Activated gamma-delta T cell (primary cell): ENCODE data around the gene CSTA.
"Not testable (repeated sequence)": the region's sequence is repeated elsewhere in the genome, so short reads cannot be mapped to it uniquely, and the experiment has no call there.

Source experiments
- DNase-seq: peaks from one replicate; lab custom pipeline; 2025; lab: John Stamatoyannopoulos, UW

CSTA gene

DNA sequence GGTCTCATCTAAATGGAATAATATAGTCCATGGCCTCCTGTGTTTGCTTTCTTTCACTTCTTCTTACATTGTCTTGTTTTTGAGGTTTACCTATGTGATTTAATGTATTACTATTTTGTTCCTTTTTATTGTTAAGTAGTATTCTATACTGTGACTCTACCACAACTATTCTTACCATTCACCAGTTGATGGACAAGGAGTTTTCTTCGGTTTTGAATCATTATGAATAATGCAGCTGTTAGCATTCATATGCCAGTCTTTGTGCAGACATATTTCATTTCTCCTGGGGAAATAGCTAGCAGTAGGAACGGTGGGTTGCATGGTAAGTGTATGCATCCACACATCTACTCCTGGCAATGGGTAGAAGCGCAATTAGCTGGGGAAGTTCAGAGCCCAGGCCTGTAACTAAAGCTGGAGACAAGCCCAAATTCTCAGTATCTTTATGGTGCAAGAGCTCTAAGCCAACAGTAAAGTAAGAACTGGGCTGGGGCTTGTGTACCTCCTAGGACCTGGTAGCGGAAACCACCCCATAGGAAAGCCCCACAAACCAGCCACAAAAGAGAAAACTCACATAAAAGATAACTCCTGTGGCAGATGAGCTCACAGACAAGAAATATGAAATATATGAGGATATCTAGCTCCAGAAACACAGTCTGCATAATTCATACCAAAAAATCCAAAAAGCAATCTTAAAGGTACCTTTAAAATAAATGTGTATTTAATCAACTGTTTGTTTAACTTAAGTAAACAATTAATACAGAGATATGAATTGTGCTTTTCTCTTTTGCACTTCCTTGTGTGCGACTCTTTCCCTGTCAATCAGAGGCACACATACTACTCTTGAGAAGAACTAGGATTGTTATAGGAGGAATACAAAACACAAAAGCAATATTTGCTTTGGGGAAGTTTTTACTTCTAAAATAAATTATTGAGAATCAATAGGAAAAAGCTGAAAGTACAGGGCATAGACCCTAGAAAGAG is 2.7 kb upstream of the CSTA start:
- no peak for DNase-seq

DNA sequence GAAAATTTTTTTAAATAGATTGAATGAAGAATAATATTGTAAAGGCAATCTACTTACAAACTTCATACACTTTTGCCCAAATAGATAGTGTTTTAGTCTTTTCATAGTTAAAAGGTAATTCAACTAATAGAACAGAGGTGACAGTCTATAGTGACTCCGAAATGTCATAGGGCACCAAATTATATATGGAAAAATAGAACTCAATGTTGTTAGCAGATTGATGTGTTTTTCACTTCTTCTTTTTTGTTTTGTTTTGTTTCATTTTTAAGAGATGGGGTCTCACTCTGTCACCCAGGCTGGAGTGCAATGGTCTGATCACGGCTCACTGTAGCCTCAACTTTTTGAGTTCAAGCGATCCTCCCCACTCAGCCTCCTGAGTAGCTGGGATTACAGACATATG is 721 bp downstream of the CSTA start:
- no peak for DNase-seq

DNA sequence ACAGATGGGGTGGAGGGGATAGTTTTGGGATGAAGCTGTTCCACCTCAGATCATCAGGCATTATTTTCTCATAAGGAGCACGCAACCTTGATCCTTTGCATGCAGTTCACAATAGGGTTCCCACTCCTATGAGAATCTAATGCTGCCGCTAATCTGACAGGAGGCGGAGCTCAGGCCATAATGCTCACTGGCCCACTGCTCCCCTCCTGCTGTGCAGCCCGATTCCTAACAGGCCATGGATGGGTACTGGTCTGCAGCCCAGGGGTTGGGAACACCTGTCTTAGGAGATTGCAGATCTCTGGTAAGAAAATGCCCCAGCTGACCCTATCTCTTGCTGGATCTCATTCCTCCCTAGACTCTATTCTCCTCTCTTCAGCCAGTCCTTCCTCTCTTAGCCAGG is 6.8 kb downstream of the CSTA start:
- DNase-seq = no peak

DNA sequence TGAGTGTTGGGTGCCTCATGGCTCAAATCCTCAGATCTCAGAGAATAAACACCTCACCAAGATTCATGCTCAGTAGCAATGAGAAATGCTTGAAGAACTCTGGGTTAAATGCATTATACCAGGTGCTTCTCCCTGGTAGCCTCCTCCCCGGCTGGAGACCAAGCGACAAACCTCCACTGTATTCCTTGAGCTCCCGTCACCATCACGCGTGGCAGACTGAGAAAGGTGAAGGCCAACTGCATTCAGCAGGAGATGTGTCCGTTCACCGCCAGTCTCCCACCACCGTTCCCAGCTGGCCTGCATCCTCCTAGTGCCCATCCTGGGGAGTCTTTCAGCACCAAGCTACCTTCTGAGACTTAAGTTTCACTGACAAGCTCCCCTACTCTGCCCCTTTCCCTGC is 7.5 kb downstream of the CSTA start:
- no peak for DNase-seq

DNA sequence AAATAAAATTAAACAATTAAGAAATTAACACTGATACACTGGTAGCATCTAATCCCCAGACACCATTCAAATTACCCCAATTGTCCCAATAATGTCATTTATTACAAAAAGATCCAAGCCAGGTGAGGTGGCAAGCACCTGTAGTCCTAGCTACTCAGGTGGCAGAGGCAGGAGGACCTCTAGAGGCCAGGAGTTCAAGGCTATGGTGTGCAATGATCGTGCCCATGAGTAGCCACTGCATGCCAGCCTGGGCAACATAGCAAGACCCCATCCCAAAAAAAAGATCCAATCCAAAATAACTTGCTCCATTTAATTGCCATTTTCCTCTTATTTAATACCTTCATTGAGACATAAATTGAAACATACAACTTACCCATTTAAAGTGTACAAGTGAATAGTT is 17.8 kb downstream of the CSTA start:
- DNase-seq = no peak

DNA sequence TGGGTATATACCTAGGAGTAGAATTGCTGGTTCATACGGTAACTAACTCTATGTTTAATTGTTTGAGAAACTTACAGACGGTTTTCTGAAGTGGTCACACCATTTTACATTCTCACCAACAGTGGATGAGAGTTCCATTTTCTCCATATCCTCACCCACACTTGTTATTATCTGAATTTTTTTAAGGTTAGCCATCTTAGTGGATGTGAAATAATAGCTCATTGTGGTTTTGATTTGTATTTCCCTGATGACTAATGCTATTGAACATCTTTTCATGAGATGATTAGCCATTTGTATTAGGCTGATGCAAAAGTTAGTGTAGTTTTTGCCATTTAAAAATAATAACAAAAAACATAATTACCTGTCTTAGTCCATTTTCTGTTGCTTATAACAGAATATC is 18.6 kb downstream of the CSTA start:
- no peak for DNase-seq

DNA sequence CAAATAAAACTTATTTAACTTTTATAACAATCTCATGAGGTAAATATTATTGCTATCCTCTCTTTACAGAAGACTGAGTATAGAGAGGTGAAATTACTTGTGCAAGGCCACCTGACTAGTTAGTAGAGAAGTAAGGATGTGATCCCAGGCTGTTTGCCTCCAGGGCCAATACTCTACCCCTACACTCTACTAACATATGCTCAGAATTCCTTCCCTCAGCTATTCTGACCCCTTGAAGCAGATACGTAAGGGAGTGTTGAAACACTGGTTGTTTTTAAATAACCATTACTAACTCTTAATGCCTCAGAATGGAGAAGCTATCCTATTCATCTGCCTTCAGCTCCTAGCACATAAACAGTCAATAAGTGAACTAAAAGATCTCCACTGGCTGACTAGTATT is 24.1 kb downstream of the CSTA start:
- no peak for DNase-seq

DNA sequence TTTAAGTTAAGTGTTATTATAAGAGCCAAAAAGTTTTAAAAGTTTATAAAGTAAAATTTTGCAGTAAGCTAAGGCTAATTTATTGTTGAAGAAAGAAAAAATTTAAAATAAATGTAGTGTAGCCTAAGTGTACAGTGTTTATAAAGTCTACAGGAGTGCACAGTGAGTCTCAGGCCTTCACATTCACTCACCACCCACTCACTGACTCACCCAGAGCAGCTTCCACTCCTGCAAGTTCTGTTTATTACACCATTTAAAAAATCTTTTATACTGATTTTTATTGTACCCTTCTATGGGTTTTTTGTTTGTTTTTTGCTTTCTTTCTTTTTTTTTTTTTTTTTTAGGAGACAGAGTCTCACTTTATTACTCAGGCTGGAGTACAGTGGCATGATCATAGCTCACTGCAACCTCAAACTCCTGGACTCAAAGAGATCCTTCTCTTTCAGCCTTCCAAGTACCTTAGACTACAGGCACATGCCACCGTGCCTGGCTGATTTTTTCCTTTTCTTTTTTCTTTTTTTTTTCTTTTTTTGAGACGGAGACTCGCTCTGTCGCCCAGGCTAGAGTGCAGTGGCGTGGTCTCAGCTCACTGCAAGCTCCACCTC is 25.9 kb downstream of the CSTA start:
- no peak for DNase-seq

DNA sequence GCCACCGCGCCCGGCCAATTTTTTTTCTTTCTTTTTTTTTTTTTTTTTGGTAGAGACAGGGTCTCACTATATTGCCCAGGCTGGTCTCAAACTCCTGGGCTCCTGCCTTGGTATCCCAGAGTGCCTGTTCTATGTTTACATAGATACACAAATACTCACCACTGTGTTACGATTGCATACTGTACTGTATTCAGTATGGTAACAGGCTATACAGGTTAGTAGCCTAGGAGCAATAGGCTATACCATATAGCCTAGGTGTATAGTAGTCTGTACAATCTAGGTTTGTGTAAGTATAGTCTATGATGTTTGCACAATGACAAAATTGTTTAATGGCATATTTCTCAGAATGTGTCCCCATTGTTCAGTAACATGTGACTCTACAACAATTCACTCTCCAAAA is 26.6 kb downstream of the CSTA start:
- DNase-seq = no peak

DNA sequence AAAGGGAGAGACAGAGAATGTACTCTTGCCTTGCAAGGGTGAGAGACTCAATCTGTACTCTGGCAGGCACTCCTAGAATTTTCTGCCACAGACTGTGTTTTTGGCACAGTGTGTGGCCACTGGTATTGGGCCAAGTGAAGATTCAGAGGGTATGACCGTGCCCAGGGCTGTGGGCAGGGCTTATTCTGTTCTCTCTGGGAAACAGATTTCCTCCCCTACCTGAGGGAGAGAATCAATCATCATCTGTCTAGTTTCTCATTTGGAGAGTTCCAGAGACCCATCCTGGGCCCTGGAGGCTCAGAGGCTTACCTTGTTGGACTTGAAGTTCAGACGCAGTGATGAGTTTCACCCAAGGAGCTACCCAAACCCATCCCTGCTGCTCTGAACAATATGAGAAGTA is 28.2 kb downstream of the CSTA start:
- no peak for DNase-seq

DNA sequence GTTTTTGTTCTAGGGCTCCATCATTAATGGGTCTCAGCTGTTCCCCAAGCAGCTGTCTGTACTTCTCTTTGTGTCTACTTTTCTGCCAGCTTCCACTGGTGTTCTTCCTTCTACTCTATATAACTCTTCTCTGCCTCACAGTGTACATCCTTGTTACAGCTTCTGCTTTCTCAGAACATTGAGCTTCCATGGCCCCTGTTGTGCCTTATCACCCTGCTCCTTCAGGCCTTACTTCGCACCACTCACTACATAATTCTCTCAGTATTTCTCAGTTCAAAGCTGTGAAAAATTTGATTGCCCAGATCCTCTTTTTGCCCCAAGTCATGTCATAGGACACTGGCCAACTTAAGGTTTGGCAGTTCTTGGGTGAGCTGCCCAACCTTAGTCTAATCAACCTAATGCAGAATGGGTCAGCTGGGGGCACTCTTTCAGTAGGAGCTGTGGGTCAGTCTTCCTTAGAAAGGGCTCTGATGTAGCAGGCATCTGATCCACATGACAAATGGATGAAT is 28.9 kb downstream of the CSTA start:
- DNase-seq = no peak

DNA sequence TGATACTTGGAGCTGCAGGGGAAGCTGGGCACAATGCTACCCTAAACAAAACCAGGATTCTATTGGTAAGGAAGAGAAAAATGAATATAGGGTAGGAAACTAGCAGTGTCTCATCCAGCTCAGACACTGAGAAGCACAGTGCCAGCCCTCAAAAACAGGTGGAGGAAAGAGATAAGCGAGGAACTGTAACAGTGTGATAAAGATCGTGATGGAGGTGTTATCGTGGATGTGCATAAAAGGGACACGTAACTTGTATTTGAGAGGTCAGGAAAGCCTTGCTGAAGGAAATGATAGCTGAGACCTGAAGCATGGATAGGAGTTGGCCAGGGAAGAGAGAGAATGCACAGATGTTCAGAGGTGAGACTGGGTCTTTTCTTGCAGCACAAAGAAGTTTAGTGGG is 30.6 kb downstream of the CSTA start:
- DNase-seq = no peak

DNA sequence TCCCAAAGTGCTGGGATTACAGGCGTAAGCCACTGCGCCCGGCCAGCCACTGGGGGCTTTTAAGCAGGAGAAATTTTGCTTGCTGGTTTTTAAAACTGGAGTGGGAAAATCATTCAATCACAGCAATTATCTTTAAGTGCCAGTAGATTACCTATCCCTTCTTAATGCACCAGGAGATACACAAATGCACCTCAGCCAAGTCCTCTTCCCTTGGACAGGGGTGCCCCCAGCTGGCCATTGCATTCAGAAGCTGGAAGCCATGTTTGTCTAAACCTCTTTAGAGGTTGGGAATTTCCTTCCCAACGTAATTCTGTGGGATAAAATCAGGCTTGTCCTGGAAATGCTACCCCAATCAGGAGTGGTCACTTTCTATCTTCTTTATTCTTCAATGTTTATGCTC is 31.4 kb downstream of the CSTA start:
- no peak for DNase-seq

DNA sequence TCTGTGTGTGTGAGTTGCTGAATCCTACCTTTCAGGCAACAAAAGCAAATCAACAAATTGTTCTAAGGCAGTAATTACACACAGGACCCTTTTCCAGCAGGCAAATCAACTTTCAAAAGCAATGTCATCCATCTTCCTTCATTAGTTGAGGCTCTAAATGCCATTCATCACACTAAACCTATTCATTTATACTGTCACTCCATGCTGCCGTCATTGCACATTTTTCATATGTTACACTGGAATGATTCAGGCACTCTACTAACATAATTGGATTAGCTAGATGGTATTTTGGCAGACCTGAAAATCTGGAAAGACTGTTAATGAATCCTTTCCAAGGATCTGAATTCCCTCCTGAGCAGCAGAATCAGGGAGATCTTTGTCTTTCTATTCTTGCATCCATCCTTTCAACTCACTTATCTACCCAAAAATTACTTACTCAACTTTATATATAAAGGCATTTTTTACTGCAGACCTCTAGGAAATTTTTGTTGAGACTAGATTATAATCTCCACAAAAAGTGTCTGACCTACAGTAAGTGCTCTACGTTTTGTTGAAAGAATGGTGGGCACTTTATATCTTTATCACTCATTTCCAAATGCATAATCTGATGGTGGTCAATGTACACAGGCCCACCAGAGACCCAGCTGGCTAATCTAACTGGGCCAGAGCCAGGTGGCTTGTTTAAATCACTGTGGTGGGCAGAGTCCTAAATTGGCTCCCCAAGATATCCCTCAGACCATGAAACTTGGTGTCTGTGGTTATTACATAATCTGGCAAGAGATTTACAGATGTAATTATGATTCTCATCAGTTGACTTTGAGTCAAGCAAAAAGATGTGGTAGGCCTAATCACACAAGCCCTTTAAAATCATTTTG is 33.0 kb downstream of the CSTA start:
- DNase-seq = no peak

DNA sequence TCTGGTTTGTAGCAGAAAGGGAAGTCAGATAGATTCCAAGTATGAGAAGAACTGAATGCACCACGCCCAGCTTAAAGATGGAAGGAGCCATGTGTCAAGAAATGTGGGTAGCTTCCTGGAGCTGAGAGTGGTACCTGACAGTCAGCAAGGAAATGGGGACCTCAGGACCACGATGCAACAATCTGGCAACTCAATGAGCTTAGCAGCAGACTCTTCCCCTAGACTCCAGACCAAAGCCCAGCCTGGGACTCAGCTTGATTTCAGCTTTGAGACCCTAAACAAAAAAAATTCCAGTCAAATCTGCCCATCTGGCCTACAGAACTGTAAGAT is 33.6 kb downstream of the CSTA start:
- no peak for DNase-seq

DNA sequence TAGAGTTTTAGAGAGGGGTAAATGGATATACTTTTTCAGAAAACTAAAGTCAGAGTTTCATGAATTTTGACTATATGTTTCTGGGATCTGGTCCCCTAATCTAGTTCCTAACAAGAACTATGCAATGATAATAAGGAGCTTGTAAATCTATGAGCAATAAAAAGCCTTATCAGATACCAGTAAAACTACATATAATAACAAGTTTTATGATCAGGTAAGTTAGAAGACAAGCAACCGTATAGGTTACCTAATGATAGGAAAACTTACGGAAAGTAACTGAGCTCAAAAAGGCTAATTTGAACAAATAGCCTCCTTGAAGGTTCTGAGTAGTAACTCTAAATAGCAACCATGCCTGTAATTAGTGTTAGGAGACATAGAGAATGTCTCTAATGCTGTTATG is 37.0 kb downstream of the CSTA start:
- no peak for DNase-seq

DNA sequence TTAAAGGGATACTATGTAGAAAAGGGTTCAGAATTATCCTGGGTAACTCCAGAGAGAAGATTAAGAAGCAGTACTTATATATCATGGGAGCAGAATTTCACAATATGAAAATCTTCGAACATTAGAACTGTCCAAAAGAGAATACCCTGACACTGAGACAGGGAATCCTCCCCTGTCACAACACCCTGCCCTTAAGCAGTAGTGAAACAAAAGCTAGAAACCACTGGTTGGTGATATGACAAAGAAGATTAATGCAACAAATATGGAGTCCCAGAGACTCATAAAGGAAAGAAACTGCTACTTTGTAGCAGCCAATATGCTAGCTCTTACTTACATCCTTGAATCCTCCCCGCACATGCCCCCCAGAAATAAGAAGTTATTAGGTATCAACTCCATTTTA is 39.4 kb downstream of the CSTA start:
- DNase-seq = no peak

DNA sequence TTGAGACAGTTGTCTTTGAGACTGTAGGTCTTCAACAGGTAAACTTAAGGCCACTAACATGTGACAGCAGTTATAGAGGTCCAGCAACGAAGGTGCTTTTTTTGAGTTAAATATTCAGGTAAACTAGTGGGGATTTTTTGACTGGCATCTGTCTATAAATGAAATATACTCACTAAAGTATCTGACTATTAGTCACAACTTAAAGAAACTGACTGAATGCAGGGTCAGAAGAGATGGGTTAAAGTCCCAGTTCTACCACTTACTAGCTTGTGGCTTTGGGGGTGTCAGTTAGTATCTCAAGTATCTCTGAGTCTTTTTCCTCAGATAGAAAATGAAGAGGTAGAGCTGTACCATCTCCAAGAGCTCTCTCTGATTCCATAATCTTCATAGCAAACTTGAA is 40.0 kb downstream of the CSTA start:
- DNase-seq = no peak

DNA sequence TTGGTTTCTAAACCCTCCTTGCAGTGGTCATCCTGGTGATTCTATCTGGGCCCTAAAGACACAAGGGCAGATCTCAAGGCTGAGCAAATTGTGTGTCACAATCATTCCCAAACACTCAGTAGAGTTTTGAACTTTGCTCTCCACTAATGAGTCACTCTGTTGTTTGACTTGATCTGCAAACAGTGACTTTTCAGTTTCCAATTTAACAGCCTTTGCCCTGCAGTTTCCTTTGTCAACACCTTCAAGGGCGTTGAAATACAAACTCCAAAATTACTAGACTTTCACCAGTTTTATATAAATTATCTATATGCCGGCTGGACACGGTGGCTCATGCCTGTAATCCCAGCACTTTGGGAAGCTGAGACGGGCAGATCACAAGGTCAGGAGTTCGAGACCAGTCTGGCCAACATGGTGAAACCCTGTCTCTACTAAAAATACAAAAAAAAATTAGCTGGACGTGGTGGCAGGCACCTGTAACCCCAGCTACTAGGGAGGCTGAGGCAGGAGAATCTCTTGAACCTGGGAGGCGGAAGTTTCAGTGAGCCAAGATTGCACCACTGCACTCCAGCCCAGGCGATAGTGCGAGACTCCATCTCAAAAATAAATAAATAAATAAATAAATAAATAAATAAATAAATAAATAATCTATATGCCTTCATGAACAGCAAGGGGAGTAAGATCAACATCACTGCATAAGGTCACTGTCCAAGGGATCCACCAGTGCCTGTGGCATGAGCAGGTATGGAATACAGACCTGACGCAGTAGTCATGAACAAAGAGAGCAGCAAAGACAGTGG is 40.7 kb downstream of the CSTA start:
- not testable (repeated sequence) for DNase-seq

DNA sequence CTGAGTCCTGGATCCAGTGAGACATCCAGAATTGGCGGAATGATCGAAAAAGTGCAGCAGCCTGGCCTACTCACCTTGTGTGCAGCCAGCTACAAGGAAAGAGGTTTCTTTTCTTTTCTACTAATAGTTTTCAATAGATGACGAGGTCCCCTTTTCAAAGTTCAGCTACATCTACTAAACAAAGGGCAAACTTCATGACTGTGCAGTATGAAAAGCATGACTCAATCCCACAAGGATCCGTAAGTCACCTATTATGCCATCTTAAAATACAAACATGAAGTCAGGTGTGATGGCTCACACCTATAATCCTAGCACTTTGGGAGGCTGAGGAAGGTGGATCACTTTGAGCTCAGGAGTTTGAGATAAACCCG is 41.3 kb downstream of the CSTA start:
- DNase-seq = no peak

DNA sequence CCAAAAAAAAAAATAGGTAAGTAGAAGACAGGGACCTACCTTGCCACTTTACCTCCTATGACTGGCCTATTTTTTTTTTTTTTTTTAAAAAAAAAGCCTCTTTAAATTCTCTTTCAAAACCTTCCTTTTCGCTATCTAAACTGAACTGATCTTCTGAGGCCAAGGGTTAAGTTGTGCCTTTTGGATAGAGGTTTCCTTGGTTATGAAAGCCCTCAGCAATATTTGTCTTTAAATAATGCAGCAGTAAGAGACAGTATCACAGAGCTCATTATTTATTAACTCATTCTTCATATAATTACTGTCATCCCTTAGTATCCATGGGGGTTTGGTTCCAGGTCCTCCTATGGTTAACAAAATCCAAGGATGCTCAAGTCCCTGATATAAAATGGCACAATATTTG is 49.0 kb downstream of the CSTA start:
- no peak for DNase-seq

DNA sequence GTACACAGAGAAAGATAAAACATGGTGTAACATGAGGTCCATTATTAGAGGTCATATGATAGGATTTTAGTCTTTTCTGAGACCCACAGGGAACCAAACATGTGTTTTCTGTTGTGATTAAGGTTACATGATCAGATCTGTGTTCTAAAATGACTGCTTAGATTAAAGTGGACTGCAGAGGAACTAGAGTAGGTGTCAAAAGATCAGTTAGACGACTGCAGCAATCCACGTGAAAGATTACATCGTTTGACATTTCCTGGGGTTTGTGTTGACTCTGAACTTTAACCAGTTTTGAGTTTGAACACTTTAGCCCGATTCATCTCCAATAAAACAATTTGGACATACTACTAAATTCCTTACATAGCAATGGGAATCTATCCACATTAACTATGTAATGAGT is 52.9 kb downstream of the CSTA start:
- no peak for DNase-seq
